ENCODE measurements around the gene ARMC5. TPM values are rescaled to one million over a fixed set of nuclear protein-coding genes. Genes with fewer than 3 reads are reported as not detected.

Gene ARMC5
- total and polyA plus RNA-seq, 9 of the 15 experiments (the other 6 are each of a cell fraction or from before 2014, with no cell fraction given), result 0.11 to 13.5 (median 2.1) TPM

DNA sequence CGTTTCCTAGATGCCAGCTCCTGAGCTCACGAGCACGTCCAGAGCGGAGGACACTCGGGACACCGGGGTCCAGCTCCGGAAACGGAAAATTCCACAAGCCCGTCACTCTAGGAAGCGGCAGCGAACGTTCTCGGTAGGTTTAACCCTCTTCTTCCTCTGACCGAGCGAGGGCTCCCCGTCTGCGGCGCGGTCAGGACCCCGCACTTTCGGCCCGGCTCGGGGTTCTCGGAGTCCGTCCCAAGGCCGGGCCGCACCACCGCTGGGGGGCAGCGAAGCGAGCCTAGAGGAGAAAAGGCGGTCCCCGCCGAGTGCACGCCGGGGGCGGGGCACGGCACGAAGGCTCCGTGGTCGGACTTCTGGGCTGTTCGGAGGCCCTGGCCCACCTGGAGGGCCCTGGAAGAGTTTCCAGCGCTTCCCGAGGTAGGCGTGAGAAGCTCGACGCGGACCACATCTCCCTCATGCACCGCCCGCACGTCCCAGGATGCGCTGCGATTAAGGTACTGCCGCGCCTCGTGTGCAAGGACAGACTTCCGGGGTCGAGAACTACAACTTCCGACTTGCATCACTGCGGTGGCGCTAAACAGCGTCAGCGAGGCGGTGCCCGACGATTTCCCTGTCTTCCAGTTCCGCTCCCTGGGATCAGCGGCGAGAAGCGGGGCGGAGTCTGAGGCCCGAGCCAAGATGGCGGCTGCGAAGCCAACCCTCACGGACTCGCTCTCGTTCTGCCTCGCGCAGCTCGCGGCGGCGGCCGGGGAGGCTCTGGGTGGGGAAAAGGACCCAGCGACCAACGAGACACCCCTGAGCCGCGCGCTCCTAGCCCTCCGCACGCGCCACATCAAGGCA is at the start of gene ARMC5 (continued):
- TF ChIP-seq, protein P1, sequence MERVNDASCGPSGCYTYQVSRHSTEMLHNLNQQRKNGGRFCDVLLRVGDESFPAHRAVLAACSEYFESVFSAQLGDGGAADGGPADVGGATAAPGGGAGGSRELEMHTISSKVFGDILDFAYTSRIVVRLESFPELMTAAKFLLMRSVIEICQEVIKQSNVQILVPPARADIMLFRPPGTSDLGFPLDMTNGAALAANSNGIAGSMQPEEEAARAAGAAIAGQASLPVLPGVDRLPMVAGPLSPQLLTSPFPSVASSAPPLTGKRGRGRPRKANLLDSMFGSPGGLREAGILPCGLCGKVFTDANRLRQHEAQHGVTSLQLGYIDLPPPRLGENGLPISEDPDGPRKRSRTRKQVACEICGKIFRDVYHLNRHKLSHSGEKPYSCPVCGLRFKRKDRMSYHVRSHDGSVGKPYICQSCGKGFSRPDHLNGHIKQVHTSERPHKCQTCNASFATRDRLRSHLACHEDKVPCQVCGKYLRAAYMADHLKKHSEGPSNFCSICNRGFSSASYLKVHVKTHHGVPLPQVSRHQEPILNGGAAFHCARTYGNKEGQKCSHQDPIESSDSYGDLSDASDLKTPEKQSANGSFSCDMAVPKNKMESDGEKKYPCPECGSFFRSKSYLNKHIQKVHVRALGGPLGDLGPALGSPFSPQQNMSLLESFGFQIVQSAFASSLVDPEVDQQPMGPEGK (CRISPR knock-in tag; IDR thresholded peaks at IDR 0.05; ENCODE audit: borderline replicate concordance), result no peak
- TF ChIP-seq, protein P2, sequence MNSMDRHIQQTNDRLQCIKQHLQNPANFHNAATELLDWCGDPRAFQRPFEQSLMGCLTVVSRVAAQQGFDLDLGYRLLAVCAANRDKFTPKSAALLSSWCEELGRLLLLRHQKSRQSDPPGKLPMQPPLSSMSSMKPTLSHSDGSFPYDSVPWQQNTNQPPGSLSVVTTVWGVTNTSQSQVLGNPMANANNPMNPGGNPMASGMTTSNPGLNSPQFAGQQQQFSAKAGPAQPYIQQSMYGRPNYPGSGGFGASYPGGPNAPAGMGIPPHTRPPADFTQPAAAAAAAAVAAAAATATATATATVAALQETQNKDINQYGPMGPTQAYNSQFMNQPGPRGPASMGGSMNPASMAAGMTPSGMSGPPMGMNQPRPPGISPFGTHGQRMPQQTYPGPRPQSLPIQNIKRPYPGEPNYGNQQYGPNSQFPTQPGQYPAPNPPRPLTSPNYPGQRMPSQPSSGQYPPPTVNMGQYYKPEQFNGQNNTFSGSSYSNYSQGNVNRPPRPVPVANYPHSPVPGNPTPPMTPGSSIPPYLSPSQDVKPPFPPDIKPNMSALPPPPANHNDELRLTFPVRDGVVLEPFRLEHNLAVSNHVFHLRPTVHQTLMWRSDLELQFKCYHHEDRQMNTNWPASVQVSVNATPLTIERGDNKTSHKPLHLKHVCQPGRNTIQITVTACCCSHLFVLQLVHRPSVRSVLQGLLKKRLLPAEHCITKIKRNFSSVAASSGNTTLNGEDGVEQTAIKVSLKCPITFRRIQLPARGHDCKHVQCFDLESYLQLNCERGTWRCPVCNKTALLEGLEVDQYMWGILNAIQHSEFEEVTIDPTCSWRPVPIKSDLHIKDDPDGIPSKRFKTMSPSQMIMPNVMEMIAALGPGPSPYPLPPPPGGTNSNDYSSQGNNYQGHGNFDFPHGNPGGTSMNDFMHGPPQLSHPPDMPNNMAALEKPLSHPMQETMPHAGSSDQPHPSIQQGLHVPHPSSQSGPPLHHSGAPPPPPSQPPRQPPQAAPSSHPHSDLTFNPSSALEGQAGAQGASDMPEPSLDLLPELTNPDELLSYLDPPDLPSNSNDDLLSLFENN (IDR thresholded peaks at IDR 0.05; ENCODE audit: low read depth in 2 of 2, low read length in 2 of 2), result no peak
- TF ChIP-seq TEAD2 (tag; IDR thresholded peaks at IDR 0.05), result no peak
- TF ChIP-seq TAF1 (IDR thresholded peaks at IDR 0.05; ENCODE audit: control insufficient read depth, extremely low read depth, insufficient read depth, low read length, severe bottlenecking), result peak; percentile 92
- TF ChIP-seq SAFB (IDR thresholded peaks at IDR 0.05; ENCODE audit: borderline replicate concordance, low read depth, low read length), result no peak
- TF ChIP-seq, protein P3, sequence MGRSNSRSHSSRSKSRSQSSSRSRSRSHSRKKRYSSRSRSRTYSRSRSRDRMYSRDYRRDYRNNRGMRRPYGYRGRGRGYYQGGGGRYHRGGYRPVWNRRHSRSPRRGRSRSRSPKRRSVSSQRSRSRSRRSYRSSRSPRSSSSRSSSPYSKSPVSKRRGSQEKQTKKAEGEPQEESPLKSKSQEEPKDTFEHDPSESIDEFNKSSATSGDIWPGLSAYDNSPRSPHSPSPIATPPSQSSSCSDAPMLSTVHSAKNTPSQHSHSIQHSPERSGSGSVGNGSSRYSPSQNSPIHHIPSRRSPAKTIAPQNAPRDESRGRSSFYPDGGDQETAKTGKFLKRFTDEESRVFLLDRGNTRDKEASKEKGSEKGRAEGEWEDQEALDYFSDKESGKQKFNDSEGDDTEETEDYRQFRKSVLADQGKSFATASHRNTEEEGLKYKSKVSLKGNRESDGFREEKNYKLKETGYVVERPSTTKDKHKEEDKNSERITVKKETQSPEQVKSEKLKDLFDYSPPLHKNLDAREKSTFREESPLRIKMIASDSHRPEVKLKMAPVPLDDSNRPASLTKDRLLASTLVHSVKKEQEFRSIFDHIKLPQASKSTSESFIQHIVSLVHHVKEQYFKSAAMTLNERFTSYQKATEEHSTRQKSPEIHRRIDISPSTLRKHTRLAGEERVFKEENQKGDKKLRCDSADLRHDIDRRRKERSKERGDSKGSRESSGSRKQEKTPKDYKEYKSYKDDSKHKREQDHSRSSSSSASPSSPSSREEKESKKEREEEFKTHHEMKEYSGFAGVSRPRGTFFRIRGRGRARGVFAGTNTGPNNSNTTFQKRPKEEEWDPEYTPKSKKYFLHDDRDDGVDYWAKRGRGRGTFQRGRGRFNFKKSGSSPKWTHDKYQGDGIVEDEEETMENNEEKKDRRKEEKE (IDR thresholded peaks at IDR 0.05; ENCODE audit: borderline replicate concordance in 1 of 2, control insufficient read depth in 1 of 2, low read depth in 2 of 2, low read length in 1 of 2), result no peak; a peak in 1 of 4 replicates
- peak; percentile 75 for TF ChIP-seq ASH1L (IDR thresholded peaks at IDR 0.05; ENCODE audit: borderline replicate concordance, low read depth, partially characterized antibody)
- TF ChIP-seq POLR2B (IDR thresholded peaks at IDR 0.05; ENCODE audit: low read depth, partially characterized antibody), result peak; percentile 84
- TF ChIP-seq, protein P4, sequence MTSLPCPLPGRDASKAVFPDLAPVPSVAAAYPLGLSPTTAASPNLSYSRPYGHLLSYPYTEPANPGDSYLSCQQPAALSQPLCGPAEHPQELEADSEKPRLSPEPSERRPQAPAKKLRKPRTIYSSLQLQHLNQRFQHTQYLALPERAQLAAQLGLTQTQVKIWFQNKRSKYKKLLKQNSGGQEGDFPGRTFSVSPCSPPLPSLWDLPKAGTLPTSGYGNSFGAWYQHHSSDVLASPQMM (CRISPR knock-in tag; IDR thresholded peaks at IDR 0.05), result no peak
- peak; percentile 39; the same call in 1 of the 2 replicates for TF ChIP-seq NCOA6 (IDR thresholded peaks at IDR 0.05)
